Activated T-cell treated with anti-CD3 and anti-CD28 coated beads, Interleukin-2, amount 50 U/mL, for 72 hours (primary cell): ENCODE results near the gene FAM221A. TPM values are rescaled to one million over a fixed set of nuclear protein-coding genes. Genes with fewer than 3 reads are reported as not detected.

Experiments used
- total RNA-seq, 2 donors: library from RNA; stranded (reverse); gene quantifications; one replicate each; pipeline ENCODE4 v1.2.3, GENCODE V29; 2022

The FAM221A gene
- total RNA-seq, 2 donors from 2014 or later, result 8.0 to 10.1 TPM

Other genes starting within 250 kb of the FAM221A start
- gene IGF2BP3, start 209.7 kb upstream of the FAM221A start, total RNA-seq, result 1 to 10 TPM; 2.0 to 2.6 TPM
- 10 to 100 TPM; 96.8 to 97.3 TPM for gene TRA2A, start 148.2 kb upstream of the FAM221A start, total RNA-seq
- gene CCDC126, start 82.8 kb upstream of the FAM221A start, total RNA-seq, result 1 to 10 TPM; 7.9 to 8.6 TPM
- gene STK31, start 30.0 kb downstream of the FAM221A start, total RNA-seq, result 1 to 10 TPM in 1 of 2 donors, not detected in 1; 1.3 TPM